Skin epidermis (tissue), 12 donors: ENCODE results near the gene BMP7.
A peak's percentile ranks its signal among the peaks of the same experiment; 100 is the strongest.

ENCODE experiments used
- H3K27ac ChIP-seq, 21 experiments: fragments of 200-600 bp; sonication (generic) in 11 of 21; one replicate each; pipeline ENCODE4 v1.5.0; 2020; ENCODE audit warnings: mild to moderate bottlenecking in 3 of 21, inconsistent platforms in 2 of 21, moderate library complexity in 2 of 21
- H3K4me3 ChIP-seq, 7 experiments: fragments of 200-600 bp; sonication (generic) in 2 of 7; one replicate each; pipeline ENCODE4 v1.5.0; 2020; ENCODE audit warnings: inconsistent platforms in 2 of 7, mild to moderate bottlenecking in 2 of 7, moderate library complexity in 1 of 7

The BMP7 gene

DNA sequence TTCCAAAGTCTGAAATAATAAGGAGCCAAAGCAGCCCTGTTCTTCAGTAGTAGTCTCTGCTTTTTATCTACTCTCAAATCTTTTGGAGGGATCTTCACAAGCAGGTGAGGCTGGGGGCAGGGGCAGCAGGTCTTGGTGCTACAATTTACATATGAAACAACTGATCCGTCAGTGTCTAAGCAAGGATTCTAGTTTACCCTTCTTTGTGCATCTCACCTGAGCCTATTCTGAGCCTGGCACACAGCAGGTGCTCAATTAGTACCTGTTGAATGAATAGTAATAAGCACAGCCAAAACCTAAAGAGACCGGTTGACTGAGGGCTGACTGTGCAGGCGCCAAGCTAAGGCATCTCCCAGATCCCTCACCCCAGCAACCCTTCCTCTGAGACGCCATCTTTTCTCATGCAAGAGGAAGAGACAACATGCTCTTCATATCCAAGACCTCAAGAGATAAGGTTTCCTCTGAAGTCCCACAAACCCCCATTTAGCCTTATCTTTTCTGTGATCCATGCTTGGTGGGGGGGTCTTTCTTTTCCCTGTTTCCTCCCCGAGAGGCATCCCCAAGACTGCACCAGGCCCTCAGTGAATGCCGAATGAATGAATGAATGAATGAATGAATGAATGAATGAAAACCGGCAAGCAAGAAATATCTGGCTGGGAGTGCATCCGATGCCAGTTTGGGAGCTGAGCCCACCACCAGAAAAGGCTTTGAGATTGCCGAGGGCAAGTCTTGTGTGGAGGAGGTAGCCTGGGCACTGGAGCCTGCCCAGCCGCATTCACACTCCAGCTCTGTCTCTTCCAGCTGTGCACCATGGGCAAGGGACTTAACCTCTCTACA is 2.9 kb upstream of the BMP7 start:
- H3K27ac ChIP-seq = no peak overlapping the region
- H3K4me3 ChIP-seq = no peak overlapping the region

DNA sequence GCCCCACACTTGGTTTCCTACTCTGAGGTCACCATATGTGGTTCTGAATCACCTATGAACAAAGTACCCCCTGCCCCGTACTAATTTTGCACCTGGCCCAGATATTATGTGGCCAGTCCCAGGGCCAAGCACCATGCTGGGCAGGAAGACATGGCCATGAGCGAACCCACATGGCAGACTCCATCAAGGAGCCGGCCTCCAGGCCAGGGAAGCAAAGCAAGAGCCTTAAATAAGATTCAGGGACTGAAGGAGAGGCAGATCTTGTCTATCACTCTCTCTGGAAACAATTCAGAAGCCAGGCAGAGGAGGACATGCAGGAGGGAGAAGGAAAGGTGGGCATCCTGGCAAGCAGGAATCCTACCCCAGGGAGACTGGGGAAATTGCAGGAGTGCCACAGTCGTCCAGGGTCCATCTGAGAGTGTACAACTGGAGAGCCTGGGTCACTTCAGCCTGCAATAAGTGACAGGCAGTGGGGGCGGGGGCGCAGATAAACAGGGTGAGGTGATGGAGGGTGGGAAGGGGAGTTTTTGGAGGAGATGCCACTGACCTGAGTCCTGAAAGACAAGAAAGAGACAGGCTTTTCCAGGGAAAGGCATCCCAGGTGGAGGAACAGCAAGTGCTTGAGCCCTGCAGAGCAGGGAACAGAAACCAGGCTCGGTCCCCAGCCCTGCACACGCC is 2.1 kb upstream of the BMP7 start:
- no peak overlapping the region for H3K4me3 ChIP-seq
- no peak overlapping the region for H3K27ac ChIP-seq

DNA sequence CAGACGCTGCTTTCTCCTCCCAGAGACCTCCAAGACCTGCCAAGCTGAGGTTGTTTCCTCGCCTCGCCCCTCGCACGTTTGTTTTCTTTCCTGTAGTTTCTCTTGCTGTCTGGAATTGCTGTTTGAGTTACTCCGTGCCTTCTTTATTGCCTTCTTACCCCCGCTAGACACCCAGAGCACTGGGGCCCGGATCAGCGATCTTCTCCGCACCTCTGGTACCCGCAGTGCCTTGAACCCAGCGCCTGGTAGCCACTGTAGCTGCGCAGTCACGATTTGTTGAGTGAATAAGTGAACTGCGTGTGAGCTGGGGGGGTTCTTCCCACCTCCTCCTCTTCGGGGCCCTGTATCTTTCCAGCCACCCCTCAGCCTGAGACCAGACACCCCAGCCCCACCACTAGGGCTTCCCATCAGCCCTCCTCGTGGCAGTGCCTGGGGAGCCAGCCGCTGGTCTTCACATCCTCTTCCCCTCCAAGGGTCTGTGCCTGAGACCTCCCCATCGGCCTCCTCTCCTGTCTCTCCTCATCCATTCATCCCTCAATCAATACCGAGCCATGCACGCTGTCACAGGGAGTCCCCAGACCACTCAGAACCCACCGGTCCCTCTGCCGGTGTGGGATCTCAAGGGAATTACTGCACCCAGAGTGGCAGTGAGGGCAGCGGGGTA is 849 bp upstream of the BMP7 start:
- Histone ChIP-seq H3K27ac (no peak overlapping the region), H3K4me3 (peak overlapping the region in 1 of 7 experiments; percentile 49)

DNA sequence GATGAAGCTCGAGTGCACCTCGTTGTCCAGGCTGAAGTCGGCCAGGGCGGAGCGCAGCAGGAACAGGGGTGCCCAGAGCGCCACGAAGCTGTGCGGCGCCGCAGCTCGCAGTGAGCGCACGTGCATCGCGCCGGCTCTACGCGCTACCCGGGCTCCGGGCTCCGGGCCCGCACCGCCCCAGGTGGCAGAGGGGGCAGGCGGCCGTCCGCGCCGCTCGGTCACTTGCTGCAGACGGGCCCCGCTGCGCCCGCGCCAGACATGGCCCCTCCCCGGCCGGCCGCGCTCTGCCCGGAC is 497 bp downstream of the BMP7 start:
- Histone ChIP-seq H3K27ac (peak overlapping the region in 13 of 21 experiments; percentile 9 to 70 (median 42)), H3K4me3 (peak overlapping the region; percentile 17 to 58 (median 45))

DNA sequence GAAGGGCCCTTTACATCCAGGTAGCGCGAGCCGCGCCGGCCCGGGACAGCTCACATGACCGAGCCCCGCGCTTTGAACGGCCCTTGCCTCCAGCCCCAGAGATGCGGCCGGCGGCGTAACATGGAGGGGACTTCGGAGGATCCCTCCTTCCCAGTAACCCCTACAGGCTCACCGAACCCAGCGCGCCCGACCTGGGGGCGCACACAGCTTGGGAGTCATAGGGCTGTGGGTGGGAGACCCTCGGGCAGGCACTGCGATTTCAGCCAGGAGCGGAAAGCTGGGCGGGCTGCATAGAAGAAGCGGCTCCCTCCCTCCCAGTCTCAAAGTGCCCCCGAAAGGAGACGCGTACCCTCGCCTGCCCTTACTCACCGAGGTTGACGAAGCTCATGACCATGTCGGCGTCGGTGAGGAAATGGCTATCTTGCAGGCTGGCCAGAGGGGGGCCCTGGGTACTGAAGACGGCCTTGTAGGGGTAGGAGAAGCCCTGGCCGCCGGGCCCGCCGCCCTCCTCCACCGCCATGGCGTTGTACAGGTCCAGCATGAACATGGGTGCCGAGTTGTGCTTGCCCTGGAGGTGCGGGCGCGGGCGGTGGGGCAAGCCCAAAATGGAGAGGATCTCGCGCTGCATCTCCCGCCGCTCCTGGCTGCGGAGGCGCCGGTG is 975 bp downstream of the BMP7 start:
- peak overlapping the region in 14 of 21 experiments; percentile 7 to 70 (median 42) for H3K27ac ChIP-seq
- peak overlapping the region; percentile 17 to 58 (median 45) for H3K4me3 ChIP-seq

DNA sequence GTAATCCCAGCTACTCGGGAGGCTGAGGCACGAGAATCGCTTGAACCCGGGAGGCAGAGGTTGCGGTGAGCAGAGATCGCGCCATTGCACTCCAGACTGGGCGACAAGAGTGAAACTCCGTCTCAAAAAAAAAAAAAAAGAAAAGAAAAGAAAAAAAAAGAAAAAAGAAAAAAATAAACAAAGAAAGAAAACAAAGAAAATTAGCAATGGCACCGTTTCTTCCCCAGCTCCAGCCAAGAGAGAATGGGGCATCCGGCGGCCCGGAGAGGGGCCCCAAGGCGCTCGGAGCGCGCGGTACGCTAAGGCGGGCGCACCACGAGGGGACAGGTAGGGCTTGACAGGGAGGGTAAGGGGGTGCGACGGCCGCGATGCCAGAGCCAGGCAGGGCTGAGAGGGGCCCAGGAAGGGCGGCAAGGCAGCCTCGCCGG is 1.5 kb downstream of the BMP7 start:
- Histone ChIP-seq H3K27ac (peak overlapping the region in 13 of 21 experiments; percentile 12 to 70 (median 41)), H3K4me3 (peak overlapping the region; percentile 17 to 58 (median 45))

DNA sequence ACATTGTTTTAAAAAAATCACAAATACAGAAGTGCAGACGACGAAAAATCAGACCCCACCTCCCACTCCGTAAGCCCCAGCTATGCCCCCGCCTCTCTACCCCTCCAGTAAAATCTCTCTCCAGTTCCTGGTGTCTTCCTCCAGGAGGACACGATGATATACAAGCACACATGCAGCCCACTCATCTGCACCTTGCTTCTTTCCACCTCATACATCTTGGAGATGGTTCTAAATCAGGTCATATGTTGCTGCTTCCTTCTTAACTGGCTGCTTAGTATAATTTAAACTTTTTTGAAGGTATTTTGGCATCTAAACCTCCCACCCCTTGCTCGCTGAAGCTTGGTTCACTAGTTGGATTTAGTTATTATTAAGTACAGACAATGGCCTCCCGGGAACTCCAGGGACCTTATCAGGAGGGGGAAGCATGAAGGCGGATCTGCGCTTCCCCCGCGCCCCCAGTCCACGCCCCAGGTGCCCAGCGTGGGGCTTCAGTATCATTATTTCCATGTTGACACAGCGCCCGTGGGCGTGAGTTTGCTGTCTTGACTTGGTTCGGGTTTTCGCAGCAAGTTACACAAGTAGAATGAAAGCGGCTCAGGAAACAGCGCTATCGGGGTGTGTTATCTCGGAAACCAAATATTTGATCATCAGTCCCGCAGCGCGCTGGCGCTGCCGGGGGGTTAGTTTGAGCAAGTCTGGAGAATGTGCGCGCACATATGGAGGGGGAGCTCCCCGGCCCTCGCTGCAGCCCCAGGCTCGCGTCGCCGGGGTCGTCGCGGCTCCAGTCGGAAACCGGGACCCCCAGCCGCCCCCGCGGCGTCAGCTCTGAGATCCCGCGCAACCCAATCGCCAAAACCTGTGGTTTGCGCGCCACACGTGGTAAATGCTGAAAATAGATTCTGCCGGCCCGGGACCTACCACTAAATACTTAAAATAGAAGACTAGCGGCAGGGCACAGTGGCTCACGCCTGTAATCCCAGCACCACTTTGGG is 2.3 kb downstream of the BMP7 start:
- Histone ChIP-seq H3K4me3 (peak overlapping the region in 6 of 7 experiments; percentile 35 to 58 (median 46)), H3K27ac (peak overlapping the region in 6 of 21 experiments; percentile 30 to 63 (median 48))

DNA sequence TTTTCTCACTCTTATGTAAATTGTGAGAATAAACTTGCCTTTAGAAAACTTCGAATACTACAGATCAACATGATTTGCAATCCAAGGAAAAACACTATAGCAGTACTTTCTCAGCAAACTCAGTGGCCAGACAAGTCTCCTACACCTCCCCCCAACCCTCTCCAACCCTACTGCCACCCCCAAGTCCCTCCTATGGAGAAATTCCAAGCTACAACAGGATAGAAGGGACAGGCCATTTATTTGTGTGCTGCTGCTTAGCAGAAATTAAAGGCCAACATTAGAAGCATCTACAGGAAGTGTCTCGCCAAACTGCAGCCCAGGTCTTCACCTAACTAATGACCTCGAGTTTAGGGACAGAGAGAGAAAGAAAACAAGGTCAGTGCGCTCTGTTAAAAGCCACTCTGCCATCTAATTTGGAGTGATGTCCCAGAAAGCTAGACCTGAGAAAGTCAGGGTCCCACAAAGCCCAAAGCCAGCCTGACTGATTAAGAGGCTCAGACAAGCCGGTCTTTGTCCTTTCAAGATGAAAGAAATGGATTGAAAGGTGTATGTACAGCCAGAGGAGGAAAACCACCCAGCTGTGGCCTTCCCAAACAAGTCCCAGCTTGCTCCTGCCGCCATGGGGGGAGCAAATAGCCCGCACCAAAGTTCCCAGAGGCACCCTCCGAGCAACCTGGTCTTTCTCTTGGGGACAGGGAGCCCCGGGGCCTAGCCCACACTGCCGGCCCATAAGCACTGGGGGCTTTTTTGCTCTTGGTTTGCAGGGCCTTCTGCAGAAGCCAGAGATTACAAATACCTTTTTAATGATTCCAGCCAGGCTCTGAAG is 3.4 kb downstream of the BMP7 start:
- Histone ChIP-seq H3K27ac (peak overlapping the region in 3 of 21 experiments; percentile 10 to 43 (median 31)), H3K4me3 (peak overlapping the region in 2 of 7 experiments; percentile 11 to 44)

DNA sequence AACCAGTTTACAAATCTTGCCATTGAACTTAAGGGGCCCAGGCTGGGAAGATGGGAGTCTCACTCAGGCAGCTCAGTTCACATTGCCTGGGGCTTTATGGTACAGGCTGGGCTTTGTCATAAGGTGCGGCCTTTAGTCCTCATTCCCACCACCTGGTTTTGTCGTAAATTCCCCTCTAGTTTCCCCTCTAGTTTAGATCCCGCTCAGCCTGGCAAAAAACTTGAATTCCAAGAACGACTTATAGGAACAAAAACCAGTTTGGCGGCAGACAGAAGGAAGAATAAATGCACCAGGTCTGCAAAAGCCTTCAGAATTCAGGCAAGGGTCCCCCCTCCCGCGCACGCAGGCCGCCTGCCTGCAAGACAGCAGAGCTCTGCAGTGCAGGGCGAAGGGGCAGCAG is 4.1 kb downstream of the BMP7 start:
- no peak overlapping the region for H3K4me3 ChIP-seq
- H3K27ac ChIP-seq = no peak overlapping the region

DNA sequence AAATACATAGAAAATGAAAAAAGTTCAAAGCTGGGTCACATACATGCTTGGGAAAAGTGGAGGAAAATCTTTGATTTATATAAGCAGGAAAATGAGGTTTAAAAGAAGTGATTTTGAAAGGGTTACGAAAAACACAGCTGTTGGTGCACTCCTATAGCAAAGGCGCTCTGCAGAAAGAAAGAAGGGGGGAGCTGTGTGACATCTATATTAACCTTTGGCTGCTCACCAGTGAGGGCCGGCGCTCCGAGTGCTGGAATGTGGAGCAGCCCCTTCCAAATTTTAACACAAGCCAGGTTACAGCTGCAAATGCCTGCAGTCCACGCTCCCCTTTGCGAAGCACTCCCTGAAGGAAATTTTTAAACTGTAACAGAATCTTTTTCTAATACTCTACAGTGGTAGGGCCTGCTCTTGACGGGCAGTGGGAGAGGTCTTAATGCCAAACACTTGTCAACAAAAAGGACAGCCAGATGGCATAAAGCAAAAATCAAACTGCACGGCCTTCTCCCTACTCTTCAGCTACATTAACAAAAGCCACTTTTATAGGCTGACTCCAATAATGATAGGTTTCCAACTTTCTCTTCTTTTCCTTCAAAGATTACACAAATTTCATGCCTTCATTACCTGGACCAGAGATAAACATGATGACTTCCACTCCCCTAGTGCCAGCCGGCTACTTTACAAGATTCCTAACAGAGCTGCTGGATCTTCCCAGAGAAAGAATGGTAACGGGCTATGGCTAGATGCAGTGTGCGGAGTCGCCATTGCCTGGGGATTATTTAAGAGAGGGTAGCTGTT is 4.8 kb downstream of the BMP7 start:
- H3K27ac ChIP-seq = no peak overlapping the region
- no peak overlapping the region for H3K4me3 ChIP-seq

DNA sequence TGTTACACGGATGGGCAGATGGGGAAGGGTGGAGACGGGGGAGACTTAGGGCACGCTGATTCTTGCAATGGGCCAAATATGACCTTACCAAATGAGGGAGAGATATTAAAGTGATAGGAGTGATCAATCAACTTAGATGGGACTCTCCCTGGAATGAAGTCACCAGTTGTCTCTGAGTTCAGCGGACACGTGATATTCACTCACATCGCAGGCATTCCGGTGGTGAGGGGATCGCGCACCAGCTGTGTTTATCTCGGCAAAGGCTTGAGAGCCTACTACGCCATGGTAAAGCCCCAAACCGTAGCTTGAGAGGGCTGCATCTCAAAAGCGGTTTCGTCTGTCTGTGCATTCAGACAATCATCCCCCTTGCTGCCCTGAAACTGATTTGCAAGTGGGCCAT is 5.5 kb downstream of the BMP7 start:
- Histone ChIP-seq H3K4me3 (no peak overlapping the region), H3K27ac (no peak overlapping the region)

DNA sequence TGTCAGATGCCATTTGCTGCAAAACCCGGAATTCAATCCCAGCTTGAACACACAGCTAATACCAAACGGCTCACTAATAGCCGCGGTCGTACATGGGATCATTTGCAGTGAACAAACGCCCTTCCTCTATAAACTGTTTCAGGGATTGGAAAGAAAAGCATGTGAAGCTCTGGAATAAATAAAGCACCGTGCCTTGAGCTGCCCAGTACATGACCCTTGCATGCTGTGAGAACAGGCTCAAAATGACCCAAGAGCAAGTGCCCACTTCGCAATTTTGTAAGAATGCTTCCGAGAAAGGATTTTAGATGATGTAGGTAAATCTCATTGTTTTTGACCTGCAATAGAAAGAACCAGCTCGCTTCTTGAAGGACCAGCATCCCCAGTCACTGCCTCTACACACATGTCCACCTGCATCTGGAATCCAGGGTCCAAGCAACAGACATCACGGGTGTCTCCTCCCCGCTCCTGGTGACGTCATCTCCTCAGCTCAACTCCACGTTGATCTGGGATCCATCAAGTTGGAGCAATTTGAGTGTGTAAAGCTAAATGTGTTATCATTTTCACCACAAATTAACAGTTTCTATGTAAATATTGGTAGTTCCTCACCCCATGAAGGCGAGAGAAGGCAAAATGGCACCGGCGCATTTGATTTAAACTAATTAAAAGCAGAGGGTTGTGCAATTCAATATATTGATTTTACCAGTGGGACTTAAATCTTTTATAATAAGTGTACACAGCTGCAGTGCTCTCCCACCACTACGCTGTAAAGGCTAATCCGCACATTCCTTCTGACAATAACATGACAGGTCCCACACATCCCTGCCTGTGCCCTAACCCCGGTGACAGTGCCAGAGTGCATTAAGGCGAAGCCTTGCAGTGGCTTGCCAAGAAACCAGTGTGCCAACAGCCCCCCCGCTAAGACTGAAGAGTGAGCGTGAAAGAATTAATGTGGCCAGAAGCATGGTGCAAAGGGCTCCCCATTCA is 6.2 kb downstream of the BMP7 start:
- Histone ChIP-seq H3K4me3 (no peak overlapping the region), H3K27ac (no peak overlapping the region)

DNA sequence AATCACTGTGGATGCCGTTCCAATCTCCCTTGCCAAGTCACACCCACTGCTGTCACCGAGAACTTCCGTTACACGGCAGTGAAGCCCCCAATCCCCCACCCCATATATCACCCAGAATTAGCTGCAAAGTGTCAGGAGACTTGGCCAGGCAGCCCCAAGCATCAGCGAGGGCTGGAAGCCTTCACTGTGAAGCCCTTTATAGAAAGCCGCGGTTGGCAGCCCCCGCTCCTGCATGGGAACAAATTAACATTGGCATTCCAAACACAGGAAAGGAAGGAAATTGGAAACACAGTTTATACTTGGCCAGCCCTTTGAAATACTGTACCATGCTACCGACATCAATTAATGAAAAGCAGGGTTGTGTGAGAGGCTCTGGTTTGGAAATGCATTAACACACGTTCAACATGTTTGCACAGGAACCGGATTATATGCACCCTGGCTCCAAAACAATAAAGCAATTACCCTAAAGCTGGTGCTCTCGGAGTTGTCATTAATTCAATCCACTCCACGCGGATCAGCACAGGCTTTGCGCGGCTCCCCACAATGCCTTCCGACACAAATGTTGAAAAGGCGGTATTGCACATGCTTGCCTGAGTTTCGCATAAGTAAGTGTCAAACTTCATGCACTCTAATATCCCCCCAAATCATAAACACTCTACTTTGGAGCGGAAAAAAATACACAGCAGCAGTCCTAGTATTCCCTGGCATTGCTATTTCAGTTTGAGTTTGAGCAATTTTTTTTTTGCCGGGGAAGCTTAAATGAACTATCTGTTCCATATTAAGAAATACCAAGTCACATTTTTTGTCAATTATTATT is 7.1 kb downstream of the BMP7 start:
- no peak overlapping the region for H3K4me3 ChIP-seq
- H3K27ac ChIP-seq = no peak overlapping the region

DNA sequence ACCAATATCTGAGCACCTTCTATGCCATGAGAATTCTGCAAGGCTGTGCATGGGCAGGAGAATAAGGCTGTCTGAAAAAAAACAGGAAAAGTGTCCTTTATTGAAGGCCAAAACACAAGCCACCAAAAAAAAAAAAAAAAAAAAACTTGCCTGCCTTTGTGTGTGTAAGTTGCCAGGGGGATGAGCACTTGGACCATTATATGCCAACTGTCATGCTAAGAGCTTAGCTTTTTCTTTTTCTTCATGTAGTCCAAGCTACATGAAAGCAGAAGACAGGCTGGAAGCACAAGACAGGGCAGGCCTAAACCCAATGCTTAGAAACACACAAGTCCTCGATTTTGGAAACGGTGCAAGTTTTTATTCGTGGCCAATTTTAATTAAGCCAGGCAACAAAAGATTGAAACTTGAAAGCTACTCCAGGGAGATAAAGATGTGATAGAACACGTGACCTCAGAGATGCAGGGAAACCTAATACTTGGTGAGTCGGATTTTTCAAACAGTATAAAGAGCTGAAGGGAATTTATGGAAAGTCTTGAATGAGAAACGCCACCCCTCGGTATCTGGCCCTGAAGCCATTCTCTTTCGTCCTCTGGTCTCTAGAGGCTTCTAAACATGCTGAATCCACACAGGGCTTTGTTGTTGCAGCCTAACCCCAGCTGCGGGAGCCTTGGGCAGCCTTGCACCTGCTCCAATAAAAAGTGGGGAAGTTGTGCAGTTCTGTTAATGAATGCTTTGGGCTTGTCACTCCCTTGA is 8.6 kb downstream of the BMP7 start:
- H3K27ac ChIP-seq = no peak overlapping the region
- no peak overlapping the region for H3K4me3 ChIP-seq

DNA sequence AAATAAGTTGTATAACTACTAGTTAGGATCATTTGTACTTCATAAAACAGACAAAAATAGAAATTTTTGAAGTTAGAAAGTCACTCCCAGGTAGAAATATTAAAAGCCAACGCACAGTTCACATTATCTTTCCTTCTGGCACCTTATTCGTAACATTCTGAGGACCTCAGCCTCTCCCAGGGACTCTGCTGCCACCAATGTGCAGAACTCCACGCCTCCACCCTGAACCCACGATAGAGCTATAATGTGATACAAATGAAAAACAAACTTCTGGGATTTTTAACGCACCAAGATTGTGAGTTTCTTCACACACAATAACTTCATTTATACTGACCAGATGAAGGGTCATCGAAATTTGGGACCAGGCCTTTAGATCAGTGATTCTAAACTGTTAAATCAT is 9.5 kb downstream of the BMP7 start:
- H3K4me3 ChIP-seq = no peak overlapping the region
- no peak overlapping the region for H3K27ac ChIP-seq
